GM19452 (cell line): ENCODE data around the gene EIF4G1.

Experiments
- ATAC-seq: cut with Tn5 transposase; IDR thresholded peaks from one replicate; pipeline ENCODE4 v1.9.1; 2021; ENCODE audit not compliant: unreplicated experiment

Gene EIF4G1

DNA sequence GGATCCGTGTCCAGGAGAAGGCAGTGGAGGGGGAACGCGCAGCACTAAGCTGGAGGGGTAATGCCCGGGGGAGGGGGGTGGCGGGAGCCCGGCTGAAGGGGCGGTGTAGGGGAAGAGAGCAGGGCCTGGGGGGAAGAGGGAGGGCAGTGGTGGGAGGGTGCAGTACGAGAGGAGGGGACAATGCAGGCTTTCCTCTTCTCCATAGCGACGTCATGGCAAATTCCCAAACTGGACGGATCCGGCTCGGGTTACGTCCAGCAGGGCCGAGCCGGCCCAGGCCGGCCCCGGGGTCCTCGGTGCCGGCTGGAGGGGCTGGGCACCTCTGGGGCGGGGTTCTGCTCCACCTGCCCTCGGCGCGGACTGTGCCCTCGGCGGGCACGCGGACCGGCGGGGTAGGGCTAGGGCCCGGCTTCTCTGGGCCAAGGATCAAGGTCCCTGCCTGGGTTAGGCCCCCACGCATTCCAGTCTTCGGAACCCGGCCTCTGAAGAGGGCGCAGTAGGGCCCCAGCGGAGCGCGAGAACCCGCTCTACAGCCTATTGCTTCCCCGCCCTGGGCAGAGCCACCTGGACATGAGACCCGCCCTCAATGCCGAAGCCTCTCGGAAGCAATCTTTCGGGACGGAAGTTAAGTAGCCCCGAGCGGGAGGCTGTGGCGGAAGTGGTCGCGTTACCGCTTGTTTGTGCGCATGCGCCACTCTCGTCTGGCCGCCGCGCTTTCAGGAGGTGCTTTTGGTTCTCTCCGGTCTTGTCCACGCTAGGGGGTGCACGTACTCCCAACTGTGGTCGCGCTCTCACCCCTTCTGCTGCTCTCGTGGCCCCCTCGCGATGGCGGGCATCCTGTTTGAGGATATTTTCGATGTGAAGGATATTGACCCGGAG, 48.5 kb downstream of the EIF4G1 start:
- ATAC-seq: peak; percentile 87

DNA sequence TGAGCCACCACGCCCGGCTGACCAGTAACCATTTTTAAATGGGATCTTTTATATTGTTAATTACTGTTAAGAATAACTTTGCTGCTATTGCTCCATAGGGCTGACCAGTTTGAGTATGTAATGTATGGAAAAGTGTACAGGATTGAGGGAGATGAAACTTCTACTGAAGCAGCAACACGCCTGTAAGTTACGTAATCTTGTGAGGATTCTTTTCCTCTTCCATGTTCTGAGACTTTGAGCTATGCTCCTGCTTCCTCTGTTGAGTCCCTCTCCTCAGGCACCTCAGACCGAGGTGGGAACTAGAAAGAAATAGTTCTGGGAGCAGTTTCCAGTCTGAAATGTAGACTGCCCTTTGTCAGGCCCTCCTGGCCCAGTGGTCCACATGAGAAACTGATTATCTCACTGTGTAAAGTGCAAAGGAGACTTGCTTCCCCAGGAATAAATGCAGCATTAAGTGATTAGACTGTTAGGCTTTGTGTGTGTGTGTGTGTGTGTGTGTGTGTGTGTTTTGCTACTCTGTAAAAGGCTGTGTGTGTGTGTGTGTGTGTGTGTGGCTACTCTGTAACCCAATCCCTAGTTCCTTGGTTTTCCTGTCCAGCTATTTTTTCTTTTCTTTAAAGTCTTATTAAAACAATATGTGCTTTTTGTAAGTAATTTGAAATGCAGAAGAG, 52.3 kb downstream of the EIF4G1 start:
- ATAC-seq: no peak

GRCh38 chr3:184368116-184368515, 53.7 kb downstream of the EIF4G1 start:
- no peak for ATAC-seq

DNA sequence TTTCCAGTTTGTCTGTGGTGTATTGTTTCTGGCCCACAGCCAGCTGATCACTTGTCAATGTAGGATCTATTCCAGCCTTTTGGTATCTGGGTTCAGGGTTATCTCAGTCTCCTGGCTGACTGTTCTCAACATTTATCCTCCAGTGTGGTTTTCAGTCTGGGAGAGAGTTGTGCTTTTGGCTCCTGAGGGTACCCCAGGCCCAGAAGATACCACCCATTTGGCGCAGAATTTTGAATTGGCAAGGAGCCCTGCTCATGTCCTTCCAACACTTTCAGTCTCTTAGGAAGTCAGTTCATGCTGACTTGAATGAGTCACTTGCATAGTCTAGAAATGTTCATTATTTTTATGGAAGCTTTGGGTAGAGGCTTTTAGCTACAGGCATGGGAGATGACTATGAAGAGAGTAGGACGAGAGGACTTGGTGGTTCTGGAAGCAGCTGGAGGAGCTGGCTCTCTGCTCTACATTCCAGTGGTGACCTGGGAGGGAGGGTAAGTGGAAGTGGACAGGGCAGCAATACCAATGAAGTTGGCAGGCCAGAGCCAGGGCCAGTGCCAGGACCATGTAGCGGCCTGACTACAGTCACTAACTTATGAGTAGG, 54.3 kb downstream of the EIF4G1 start:
- ATAC-seq: no peak

DNA sequence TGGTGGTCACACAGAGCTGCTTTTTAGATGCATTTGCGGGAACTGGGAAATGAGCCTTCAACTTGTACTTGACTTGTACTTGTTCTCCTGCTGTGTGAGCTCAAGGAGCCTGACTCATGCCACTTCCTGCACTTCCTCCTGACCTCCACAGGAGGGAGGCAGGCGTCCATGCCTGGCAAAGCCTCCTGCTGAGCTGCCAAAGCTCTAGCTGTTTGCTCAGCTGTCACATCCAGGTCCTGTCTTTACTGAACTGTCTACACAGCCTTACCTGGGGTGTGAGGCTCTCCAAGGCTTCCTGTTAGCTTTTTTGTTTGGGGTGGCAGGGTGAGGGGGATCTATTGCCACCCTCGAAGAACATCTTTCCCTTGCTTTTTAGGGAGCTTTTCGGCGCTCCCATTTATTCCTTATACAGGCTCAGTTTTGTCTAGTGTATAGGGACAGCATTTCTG, 57.2 kb downstream of the EIF4G1 start:
- ATAC-seq: peak; percentile 71

GRCh38 chr3:184372296-184372821, 58.0 kb downstream of the EIF4G1 start:
- no peak for ATAC-seq

GRCh38 chr3:184372911-184373310, 58.5 kb downstream of the EIF4G1 start:
- no peak for ATAC-seq

- no peak for ATAC-seq
Measured at GRCh38 chr3:184373422-184373821, 59.0 kb downstream of the EIF4G1 start.

- no peak for ATAC-seq
Measured at GRCh38 chr3:184375747-184376461, 61.5 kb downstream of the EIF4G1 start.

- ATAC-seq: no peak
Measured at GRCh38 chr3:184377374-184377773, 63.0 kb downstream of the EIF4G1 start.

DNA sequence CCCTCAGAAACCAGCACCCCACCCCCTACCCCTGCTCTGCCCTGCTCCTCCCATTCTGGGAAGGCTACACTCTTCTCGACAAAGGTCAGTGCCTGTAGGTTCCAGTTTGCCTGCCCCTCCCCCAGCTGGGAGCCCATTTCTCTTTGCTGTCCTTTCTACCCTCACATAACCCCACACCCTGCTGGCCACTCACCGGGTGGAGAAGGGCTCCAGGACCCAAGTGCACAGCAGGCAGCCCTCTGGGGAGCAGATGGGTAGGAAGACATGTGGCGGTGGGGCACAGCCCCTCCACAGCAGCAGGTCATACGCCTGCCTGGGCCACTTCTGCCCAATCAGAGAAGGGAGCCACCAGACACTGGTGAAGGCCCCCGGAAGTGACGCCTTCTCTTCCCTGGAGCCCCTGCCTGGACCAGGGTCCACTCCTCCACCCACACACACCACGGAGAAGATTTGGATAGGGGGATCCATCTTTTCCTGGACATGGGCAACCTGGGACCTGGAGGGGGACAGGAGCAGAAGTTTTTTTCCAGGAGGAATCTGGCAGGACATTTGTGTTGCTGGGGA, 63.6 kb downstream of the EIF4G1 start, which contains the start of gene THPO:
THPO (minus strand) TSS at position 326 of the 564 bp plus-strand sequence. CDS start 1,948 bp downstream, outside the sequence.
- no peak for ATAC-seq

DNA sequence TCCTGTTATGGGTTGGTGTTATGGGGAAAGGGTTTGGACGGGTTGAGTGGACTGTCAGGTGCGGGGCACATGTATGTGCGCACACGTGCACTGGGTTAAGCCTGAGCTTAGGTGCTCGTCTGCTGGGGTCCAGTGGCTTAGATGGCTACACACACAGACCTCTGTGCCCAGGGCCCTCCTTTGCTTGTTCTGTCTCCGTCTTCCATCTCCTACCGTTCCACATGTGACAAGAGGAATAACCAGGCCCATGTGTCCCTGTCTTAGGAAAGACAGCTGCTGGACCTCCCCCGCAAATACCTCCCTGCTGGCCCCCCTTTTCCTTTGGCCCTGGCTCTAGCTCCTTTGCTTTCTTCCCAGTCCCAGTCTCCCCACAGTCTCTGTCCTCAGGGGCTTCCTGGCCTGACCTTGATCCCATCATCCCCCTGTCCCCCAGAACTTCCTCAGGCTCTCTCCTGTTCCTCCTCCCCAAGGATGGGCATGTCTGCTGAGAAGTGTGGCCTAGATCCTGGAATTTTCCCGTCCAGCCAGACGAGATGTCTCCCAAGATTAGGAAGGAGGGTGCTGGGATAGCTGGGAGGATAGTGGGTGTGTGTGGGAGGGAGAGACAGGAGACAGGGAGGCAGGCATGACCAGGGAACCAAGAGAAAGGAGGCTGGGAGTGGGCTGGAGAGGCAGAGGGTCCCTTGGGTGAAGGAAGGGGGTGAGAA, 64.4 kb downstream of the EIF4G1 start:
- ATAC-seq: no peak

GRCh38 chr3:184379358-184380184, 65.2 kb downstream of the EIF4G1 start, which contains the start of gene CHRD:
Gene CHRD, plus strand, starts transcription at chr3:184380054. Its CDS starts 265 bp downstream, at chr3:184380319.
- no peak for ATAC-seq

DNA sequence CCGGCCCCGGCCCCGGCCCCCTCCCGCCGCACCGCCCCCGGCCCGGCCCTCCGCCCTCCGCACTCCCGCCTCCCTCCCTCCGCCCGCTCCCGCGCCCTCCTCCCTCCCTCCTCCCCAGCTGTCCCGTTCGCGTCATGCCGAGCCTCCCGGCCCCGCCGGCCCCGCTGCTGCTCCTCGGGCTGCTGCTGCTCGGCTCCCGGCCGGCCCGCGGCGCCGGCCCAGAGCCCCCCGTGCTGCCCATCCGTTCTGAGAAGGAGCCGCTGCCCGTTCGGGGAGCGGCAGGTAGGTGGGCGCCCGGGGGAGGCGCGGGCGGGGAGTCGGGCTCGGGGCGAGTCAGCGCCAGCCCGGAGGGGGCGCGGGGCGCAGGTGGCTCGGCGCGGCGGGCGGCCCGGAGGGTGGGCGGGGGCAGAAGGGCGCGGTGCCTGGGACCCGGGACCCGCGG, 65.8 kb downstream of the EIF4G1 start:
- ATAC-seq: no peak

DNA sequence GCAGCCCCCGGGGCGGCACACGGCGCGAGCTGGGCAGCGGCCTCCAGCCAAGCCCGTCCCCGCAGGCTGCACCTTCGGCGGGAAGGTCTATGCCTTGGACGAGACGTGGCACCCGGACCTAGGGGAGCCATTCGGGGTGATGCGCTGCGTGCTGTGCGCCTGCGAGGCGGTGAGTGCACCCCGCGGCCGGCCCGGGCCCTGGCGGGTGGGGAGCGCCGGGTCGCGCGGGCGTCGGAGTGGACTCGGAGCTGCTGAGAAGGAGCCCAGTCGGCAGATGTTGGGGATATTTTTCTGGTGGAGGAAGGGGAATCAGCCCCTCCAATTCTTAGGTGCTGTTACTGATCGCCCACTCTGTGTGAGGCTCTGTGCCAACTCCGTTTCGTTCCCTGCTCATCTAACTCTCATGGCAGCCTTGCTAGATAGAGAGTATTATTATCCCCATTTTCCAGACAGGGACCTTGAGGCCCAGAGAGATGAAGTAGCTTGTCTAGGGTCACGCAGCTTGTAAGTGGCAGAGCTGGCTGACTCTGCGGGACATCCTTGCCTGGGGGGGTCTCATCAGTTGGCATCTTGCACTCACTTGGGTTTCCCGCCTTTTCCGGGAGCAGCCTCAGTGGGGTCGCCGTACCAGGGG, 66.3 kb downstream of the EIF4G1 start:
- ATAC-seq: no peak

DNA sequence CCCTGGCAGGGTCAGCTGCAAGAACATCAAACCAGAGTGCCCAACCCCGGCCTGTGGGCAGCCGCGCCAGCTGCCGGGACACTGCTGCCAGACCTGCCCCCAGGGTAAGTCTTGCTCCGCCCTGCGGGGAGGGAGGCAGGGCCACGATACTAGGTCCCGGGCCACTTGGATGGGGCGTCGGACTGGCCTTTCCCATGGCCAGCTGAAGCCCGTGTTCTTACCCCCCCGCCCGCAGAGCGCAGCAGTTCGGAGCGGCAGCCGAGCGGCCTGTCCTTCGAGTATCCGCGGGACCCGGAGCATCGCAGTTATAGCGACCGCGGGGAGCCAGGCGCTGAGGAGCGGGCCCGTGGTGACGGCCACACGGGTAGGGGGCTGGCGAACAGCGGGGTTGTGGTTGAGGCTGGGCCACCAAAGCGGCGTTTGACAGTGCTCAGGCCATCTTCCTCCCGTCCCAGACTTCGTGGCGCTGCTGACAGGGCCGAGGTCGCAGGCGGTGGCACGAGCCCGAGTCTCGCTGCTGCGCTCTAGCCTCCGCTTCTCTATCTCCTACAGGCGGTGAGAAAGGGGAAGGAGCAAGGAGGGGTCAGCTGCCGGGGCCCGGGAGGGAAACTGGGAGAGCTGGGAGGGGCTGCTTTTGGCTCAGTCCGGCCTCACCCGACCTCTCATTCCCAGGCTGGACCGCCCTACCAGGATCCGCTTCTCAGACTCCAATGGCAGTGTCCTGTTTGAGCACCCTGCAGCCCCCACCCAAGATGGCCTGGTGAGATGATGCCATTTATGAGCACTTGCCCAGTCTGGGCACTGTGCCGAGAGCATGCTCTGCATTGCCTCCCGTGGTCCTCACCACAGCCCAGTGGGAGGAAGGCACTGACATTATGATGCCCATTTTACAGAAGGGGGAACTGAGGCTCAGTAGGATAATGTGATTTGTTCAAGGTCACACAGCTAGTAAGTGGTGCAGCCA, 67.1 kb downstream of the EIF4G1 start:
- ATAC-seq: no peak

GRCh38 chr3:184382326-184383032, 68.1 kb downstream of the EIF4G1 start:
- no peak for ATAC-seq
